ENCODE measurements around the gene TEX13B.
"Not testable (repeated sequence)": the region's sequence is repeated elsewhere in the genome, so short reads cannot be mapped to it uniquely, and the experiment has no call there.

TEX13B gene

DNA sequence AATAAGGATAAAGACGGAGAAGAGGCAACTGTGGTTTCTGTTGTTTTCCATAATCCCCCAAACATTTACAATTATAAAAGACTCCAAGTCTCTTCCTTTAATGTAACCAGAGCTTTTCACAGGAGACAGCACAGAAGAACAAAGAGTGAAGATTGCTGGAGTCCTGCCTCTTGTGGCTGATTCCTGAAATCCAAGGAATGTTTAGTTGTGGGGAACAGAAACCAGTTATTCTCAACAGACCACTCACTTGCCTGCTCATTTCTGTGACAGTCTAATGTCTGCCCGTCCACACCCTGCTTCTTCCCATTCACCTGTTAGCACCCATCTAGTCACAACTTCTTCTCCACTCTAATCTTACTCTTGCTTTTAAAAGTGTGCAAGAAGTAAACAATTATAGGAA is 12.1 kb downstream of the TEX13B start:
- Histone ChIP-seq H3K9me3 (replicated peaks in 1 of 11) (peaks cover 5 to 12% (median 6%) of the 10 kb centered on the region in 11 experiments; a peak in 17 of 22 replicates), H3K27ac (no peak overlapping the region), H3K4me3 (no peak overlapping the region)

DNA sequence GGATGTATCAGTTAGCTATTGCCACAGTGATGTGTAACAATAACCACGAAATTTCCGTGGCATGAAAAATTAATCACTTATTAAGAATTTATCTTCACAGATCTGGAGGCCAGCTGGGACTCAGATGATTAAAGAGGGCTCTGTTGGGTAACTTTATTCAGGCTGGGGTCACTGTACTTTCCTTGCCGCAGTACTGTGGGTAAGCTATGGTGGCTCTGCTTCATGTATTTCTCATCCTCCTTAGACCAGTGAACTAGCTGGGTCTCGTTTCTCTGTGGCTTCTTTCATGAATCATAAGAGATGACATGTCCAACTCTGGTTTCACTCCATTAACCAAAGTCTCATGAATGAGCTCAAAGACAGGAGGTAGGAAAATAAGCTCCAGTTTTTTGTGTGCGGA is 13.5 kb downstream of the TEX13B start:
- TF ChIP-seq Cebpa-rat (IDR thresholded peaks at IDR 0.05), result no peak
- no peak overlapping the region for H3K27ac ChIP-seq
- H3K9ac ChIP-seq, result no peak overlapping the region
- no peak overlapping the region for H3K4me2 ChIP-seq
- H4K20me1 ChIP-seq, result no peaks in the 10 kb centered on the region
- H3K36me3 ChIP-seq, result no peaks in the 10 kb centered on the region
- H3K9me3 ChIP-seq (replicated peaks in 1 of 11), result peaks cover 5 to 23% (median 8%) of the 10 kb centered on the region in 11 experiments; a peak in 17 of 22 replicates
- no peaks in the 10 kb centered on the region for H3K4me1 ChIP-seq
- H3K27me3 ChIP-seq, result peaks cover 46 to 82% (median 79%) of the 10 kb centered on the region in 11 experiments; a peak in 21 of 22 replicates
- H3K4me3 ChIP-seq, result no peak overlapping the region

More for the DNA sequence above, 12.1 kb downstream of the TEX13B start:
- no peaks in the 10 kb centered on the region for H3K4me1 ChIP-seq
- peaks cover 50 to 83% (median 79%) of the 10 kb centered on the region in 11 experiments for H3K27me3 ChIP-seq
- no peak for TF ChIP-seq Cebpa-rat (IDR thresholded peaks at IDR 0.05)
- H3K4me2 ChIP-seq, result no peak overlapping the region
- no peaks in the 10 kb centered on the region for H4K20me1 ChIP-seq
- H3K36me3 ChIP-seq, result no peaks in the 10 kb centered on the region
- H3K9ac ChIP-seq, result no peak overlapping the region

DNA sequence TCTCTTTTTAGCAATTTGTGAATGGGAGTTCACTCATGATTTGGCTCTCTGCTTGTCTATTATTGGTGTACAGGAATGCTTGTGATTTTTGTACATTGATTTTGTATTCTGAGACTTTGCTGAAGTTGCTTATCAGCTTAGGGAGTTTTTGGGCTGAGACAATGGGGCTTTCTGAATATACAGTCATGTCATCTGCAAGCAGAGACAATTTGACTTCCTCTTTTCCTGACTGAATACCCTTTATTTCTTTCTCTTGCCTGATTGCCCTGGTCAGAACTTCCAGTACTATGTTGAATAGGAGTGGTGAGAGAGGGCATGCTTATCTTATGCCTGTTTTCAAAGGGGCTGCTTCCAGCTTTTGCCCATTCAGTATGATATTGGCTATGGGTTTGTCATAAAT is 26.8 kb downstream of the TEX13B start:
- not testable (repeated sequence) for H3K36me3 ChIP-seq; H4K20me1 ChIP-seq; H3K4me3 ChIP-seq; H3K4me2 ChIP-seq; H3K9me3 ChIP-seq (replicated peaks in 1 of 11); H3K4me1 ChIP-seq; H3K9ac ChIP-seq; H3K27ac ChIP-seq
- H3K27me3 ChIP-seq, result peaks cover 36 to 89% (median 78%) of the 10 kb centered on the region in 11 experiments

DNA sequence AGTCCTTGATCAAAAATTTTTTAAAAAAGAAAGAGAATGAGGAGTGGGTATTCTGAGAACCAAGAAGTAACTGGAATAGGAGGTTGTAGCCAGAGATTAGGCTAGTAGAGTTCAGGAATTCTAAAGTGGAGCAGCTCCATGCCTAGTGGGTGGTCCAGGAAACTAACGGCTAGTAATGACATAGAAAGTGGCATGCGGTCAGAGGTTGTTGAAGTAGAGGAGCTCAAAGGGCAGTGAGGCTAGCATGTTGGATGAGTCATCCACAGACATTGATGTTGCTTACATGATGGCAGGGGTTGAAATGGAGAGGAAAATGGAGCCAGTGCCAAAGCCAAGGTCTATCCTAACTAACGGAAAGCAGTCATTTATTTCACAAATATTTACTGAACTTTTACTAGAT is 42.1 kb downstream of the TEX13B start:
- no peak overlapping the region for H3K4me3 ChIP-seq
- no peaks in the 10 kb centered on the region for H3K4me1 ChIP-seq
- no peaks in the 10 kb centered on the region; a peak in 1 of 22 replicates for H4K20me1 ChIP-seq
- peaks cover 24 to 61% (median 54%) of the 10 kb centered on the region in 11 experiments for H3K27me3 ChIP-seq
- no peak overlapping the region for H3K4me2 ChIP-seq
- no peak for TF ChIP-seq Cebpa-rat (IDR thresholded peaks at IDR 0.05)
- no peak overlapping the region for H3K27ac ChIP-seq
- no peak overlapping the region for H3K9ac ChIP-seq
- no peaks in the 10 kb centered on the region for H3K36me3 ChIP-seq
- H3K9me3 ChIP-seq (replicated peaks in 1 of 11), result peaks cover 0 to 13% (median 9%) of the 10 kb centered on the region in 11 experiments; a peak in 12 of 22 replicates

DNA sequence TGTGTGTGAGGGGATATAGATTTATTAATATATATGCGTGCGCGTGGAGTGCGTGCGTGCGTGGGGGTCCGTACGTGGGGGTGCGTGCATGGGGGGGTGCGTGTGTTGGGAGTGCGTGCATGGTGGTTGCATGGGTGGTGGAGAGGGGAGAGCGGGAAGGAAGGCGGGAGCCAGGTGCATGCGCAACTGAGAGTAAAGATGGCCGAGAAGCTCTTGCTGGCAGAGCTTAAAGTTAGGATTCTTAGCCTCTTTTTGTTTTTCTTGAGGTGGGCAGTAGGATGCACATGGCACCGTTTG is 45.8 kb downstream of the TEX13B start:
- no peak for TF ChIP-seq Cebpa-rat (IDR thresholded peaks at IDR 0.05)

DNA sequence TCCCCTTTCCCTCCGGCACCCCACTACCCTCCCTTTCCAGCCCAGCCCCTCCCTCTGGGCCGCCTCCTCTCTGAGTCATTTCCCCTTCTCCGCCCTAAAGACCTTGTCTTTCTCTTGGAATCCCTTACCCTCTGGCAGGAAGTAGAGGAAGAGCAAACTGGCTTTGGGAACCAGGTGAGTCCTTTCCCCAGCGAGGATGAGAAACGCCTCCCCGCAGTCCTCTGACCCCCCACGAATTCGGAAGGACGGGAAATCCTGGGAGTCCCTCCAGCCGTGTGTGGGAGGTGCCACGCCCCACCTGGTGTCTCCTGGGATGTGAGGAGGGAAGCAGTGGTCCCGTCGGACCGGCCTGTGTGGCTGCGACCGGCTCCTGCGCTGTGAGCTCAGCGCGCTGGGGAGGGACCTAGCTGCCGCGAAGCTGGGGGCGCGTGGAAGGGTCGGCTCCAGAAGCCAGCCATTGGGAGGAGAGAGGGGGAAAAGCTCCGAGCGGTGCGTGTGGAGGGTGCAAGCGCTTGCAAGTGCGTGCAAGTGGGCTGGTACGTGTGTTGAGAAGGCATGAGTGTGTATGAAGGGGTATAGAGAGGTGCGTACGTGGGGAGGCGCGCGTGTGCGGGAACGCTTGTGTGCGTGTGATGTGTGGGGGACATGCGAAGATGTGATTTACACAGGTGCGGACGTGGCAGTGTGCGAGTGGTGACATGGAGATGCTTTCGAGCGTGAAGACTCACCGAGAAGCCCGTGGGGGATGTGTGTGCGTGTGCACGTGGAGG is 46.3 kb downstream of the TEX13B start:
- H3K9me3 ChIP-seq (replicated peaks in 1 of 11), result peaks cover 0 to 13% (median 10%) of the 10 kb centered on the region in 11 experiments; a peak in 12 of 22 replicates
- H3K9ac ChIP-seq, result no peak overlapping the region
- TF ChIP-seq Cebpa-rat (IDR thresholded peaks at IDR 0.05), result no peak
- H3K4me2 ChIP-seq, result no peak overlapping the region
- no peak overlapping the region for H3K4me3 ChIP-seq
- H3K27me3 ChIP-seq, result peaks cover 42 to 71% (median 63%) of the 10 kb centered on the region in 11 experiments
- no peaks in the 10 kb centered on the region for H3K4me1 ChIP-seq
- H3K27ac ChIP-seq, result no peak overlapping the region
- no peaks in the 10 kb centered on the region for H3K36me3 ChIP-seq
- H4K20me1 ChIP-seq, result no peaks in the 10 kb centered on the region; a peak in 1 of 22 replicates

More for the DNA sequence above, 45.8 kb downstream of the TEX13B start:
- H3K9me3 ChIP-seq (replicated peaks in 1 of 11), result peaks cover 0 to 13% (median 10%) of the 10 kb centered on the region in 11 experiments; a peak in 12 of 22 replicates
- H3K27ac ChIP-seq, result no peak overlapping the region
- H3K4me2 ChIP-seq, result no peak overlapping the region
- no peaks in the 10 kb centered on the region for H3K36me3 ChIP-seq
- H3K9ac ChIP-seq, result no peak overlapping the region
- H3K27me3 ChIP-seq, result peaks cover 36 to 71% (median 62%) of the 10 kb centered on the region in 11 experiments
- no peak overlapping the region for H3K4me3 ChIP-seq
- H3K4me1 ChIP-seq, result no peaks in the 10 kb centered on the region
- no peaks in the 10 kb centered on the region; a peak in 1 of 22 replicates for H4K20me1 ChIP-seq

DNA sequence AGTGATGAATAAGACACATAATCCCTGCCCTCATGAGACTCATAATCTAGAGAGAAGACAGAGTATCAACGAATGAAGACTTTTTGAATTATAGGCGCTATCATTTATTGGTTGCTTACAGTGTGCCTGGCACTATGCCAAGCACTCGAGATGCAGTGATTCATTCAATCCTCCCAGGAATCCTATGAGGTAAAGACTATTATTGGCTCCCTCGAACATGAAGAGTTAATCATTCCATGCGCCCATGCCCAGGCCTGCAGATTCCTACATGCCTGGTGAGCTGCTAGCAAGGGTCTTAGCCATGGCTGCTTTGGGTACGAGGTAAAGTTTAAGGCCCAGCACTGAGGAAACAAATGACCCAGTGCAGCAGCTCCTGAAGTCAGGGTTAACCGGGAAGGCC is 47.0 kb downstream of the TEX13B start:
- TF ChIP-seq Cebpa-rat (IDR thresholded peaks at IDR 0.05), result no peak
- H3K36me3 ChIP-seq, result no peaks in the 10 kb centered on the region
- H3K4me3 ChIP-seq, result no peak overlapping the region
- peaks cover 0 to 13% (median 10%) of the 10 kb centered on the region in 11 experiments; a peak in 12 of 22 replicates for H3K9me3 ChIP-seq (replicated peaks in 1 of 11)
- no peak overlapping the region for H3K27ac ChIP-seq
- no peak overlapping the region for H3K9ac ChIP-seq
- no peaks in the 10 kb centered on the region; a peak in 1 of 22 replicates for H4K20me1 ChIP-seq
- peaks cover 45 to 71% (median 63%) of the 10 kb centered on the region in 11 experiments for H3K27me3 ChIP-seq
- H3K4me1 ChIP-seq, result no peaks in the 10 kb centered on the region
- no peak overlapping the region for H3K4me2 ChIP-seq

DNA sequence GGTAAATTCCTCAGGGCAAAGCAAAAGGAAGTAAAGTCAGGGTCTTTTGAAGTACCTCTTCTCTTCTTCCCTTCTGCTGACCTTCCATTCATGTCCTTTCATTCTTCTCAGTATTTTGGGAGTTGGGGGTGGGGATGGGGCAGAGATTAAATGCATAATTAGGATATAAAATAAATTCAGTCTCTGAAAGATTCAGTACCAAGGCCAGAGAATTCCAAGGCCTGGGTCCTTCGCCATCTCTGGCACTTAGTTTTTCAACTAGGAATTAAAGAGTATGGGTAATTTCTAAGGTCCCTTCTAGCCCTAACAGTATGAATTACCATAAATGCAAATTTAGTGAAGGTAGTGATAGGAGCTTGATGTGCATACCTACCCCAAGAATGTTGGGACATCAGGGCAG is 47.9 kb downstream of the TEX13B start:
- Histone ChIP-seq H3K4me3 (no peak overlapping the region), H3K27ac (no peak overlapping the region), H4K20me1 (no peaks in the 10 kb centered on the region), H3K4me1 (no peaks in the 10 kb centered on the region), H3K4me2 (no peak overlapping the region), H3K36me3 (no peaks in the 10 kb centered on the region), H3K27me3 (peaks cover 46 to 71% (median 63%) of the 10 kb centered on the region in 11 experiments), H3K9ac (no peak overlapping the region), H3K9me3 (replicated peaks in 1 of 11) (peaks cover 0 to 13% (median 10%) of the 10 kb centered on the region in 11 experiments; a peak in 12 of 22 replicates)
- TF ChIP-seq Cebpa-rat (IDR thresholded peaks at IDR 0.05), result no peak

Data from BLaER1 treated with 17β-estradiol and CSF1 and Interleukin-3, amounts not matched to agents 10 nM and 100 nM (cell line).